GM21447 (cell line): ENCODE measurements around the gene PRICKLE1.

ENCODE experiments used
- ATAC-seq: cut with Tn5 transposase; IDR thresholded peaks from one replicate; pipeline ENCODE4 v1.9.1; 2021; ENCODE audit not compliant: unreplicated experiment

Gene PRICKLE1

GRCh38 chr12:42496886-42497285 is 92.7 kb downstream of the PRICKLE1 start:
- ATAC-seq, result no peak

DNA sequence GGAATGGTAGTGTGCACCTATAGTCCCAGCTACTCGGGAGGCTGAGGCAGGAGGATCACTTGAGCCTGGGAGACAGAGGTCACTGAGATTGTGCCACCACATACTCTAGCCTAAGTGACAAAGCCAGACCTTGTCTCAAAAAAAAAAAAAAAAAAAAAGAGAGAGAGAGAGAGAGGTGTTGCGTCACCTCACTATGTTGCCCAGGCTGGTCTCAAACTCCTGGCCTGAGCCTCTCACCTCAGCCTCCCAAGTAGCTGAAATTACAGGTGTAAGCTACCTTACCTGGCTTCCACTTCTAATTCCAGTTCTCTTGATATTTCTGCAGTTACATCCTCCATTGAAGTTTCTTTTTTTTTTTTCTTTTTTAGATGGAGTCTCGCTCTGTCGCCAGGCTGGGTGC is 94.3 kb downstream of the PRICKLE1 start:
- ATAC-seq, result no peak

DNA sequence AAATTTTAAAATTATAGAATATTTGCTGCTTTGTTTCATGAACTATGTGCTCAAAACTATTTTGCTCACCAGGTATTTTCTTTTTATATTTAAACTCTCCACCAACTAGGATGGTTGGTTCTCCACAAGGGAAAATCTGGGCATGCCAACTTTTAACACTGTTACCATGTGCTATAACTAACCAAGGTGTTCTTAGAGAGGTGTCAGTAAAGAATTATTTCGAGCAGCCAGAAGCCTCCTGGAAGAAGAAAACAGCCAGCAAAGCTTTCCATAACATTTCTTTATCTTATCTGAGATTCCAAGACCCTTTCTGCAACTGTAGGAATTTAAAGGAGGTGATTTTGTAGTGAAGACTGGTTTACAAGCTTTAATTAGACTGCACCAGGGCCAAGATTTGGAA is 97.3 kb downstream of the PRICKLE1 start:
- ATAC-seq, result no peak

- ATAC-seq, result no peak
Measured at GRCh38 chr12:42490261-42490842, 99.2 kb downstream of the PRICKLE1 start.

GRCh38 chr12:42486407-42486806 is 103.1 kb downstream of the PRICKLE1 start:
- ATAC-seq, result no peak

DNA sequence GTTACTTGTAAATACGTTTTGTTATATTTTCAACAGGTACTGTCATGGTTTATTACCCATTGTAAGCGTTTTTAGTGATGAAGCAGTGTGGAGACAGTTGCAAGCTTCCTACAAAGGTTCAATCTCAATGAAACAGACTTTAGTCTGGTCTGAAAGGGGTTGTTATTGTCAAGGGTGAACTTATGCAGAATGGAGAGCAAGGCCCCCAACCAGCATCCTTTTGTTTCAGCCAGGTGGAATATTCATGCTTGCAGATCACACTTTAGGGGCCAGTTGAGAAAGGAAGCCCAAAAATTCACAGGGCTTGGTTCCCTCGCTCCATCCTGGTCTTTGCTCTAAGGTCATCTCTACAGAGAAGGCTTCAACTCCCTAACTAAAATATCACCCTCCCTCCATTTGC is 103.7 kb downstream of the PRICKLE1 start:
- no peak for ATAC-seq

DNA sequence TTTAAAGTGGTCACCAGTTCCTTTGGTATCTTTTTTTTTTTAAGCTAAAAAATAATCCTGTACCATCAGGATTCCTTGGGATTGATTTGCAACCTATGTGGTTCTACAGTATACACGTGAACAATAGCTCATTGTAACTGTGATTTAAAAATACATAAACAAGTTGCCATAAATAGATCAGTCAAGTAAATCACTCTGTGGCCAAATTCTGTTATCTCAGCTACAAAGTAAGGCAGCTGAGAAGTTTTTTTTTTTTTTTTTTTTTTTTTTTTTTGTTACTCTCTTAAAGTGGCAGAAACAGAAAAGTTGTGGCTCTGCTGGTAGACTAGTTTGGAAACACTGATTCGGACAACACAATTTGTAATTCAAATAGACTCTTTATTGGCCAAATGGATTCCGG is 104.5 kb downstream of the PRICKLE1 start:
- ATAC-seq, result no peak

GRCh38 chr12:42483521-42483790 is 106.1 kb downstream of the PRICKLE1 start:
- ATAC-seq, result peak; percentile 37

GRCh38 chr12:42482748-42483520 is 106.6 kb downstream of the PRICKLE1 start:
- peak; percentile 76 for ATAC-seq

DNA sequence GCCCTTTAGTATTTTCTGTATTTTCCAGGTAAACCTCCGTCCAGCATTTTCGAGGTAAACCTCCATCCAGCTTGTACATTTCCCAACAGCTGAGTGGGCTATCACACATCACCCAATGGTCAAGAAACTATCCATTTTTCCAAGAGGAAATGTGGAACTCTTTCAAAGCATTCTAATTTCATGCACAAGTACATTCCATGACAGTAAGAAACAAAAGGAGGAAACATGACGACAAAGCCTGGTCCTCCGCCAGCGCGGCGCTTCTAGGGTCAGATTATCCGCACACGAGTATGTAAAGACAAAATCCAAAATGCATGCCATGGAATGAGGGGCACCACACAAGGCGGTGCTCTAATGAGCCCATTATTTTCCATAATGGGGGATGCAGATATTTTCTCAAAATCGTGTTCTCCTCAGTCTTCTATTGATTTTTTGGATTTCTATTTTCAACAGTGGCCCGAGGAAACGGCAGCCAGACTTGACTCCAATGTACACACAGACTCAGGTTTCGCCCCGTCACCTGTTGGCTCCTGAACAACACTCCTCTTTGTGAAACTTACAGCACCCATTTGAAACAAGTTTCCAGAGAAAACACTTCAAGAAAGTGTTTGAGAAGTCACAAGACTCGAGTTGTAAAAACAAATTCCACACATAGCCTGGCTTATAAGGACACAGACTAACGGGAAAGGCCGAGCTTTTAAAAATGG is 107.4 kb downstream of the PRICKLE1 start:
- no peak for ATAC-seq

GRCh38 chr12:42481368-42481767 is 108.2 kb downstream of the PRICKLE1 start:
- no peak for ATAC-seq

- no peak for ATAC-seq
Measured at GRCh38 chr12:42477941-42478340, 111.6 kb downstream of the PRICKLE1 start.

DNA sequence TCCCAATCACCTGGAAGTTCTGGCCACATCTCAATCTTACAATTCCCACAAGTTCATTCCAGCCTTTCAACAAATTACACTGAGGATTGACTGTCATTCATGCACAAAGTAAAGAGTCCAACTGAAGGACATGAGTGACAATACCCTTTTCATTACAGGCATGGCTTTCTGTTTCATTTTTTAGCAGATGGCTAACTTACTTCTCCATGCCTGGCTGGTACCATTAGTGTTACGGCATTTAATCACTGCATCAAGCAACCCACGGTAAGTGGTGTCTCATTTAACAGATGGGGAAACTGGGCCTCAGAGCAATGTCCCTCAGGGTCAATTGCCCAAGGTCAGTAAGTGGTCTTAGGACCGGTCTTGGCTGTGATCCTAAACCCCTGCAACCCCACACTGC is 114.4 kb downstream of the PRICKLE1 start:
- ATAC-seq, result peak; percentile 46

GRCh38 chr12:42474391-42474790 is 115.2 kb downstream of the PRICKLE1 start:
- ATAC-seq, result no peak

DNA sequence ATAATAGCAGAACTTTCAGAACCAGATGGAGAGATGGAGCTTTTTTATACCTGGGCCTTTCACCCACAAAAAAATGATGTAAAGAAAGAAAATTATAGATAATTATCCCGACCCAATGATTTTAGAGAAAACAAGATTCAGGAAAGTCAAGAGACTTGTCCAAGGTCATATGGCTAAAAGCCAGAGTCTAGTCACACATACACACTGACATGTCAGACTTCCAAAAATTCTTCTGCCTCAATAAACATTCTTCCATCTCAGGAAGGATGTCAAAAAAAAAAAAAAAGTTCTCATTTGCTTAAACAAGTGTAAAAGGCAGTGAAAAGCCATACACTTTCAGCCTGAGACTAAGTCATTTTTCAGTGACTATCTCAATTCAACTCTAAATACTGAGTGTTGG is 116.0 kb downstream of the PRICKLE1 start:
- ATAC-seq, result no peak

GRCh38 chr12:42473130-42473529 is 116.4 kb downstream of the PRICKLE1 start:
- ATAC-seq, result no peak

DNA sequence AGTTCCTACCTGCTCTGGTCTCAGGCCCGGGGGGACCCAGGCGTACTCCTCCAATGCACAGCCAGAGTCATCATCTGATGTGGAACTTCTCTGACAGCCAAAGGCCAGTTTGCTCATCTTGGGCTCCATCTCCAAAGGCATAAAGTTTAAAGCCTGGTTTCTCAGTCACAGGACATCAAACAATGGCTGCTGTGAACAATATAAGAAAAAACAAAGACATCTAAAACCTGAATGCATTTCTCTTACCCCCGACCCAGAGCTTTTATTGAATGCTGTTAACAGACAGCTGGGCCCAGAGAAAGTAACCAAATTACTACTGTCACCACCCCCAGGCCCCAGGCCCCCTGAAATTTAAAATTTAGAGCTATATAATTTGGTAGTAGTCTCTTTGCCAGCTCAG is 117.2 kb downstream of the PRICKLE1 start:
- ATAC-seq, result no peak

DNA sequence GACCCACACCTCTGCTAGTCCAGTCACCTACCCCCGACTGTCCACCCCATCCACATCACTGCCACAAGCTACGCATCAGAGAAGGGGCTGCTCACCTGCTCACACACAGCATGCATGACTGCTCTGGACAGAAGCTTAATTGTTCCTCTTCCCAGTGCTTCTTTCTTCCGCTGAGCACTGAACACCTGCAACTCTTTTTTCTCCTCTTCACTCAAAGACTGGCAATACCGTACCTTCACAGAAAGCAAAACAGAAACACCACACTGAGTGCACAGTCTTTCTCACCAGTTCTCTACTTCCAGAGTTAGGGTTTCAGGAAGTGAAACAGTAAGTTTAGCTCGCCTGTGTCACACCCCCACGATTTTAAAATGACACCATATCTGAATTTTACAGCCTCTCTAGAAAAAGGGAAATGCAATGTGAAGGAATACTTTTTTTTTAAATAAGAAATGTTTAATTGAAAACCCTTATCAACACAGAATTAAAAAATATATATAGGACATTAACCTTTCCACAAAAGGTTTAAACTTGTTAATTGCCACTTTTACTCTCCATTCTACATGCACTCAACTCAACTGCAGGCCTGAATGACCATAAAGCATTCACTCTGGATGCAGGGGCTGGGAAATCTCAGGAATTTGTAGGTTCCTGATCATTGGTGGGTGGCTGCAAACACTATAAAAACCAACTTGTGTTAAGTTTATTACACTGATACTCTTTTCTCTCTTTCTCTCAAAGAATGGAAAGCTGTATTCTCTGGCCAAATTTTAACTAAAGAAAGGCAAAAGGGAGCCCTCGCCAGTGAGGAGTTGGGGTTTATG is 120.0 kb downstream of the PRICKLE1 start:
- peak; percentile 97 for ATAC-seq

DNA sequence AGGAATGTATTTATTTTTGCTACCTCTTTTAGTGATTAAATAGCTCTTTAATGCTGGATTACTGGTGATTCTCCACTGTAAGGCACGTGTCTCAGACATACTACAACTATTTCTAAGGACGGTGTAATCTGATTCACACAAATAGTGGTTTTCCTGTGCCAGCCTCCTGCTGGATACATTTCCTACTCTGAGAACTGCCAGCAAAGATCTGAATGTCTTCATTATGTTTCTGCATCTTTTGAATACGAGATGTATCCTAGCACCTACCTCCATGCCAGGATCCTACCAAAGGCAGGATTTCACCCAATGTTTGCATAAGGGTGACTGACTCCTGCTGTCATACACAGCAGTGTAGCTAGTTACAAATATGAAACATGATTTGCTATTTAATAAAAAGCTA is 120.6 kb downstream of the PRICKLE1 start:
- peak; percentile 5 for ATAC-seq

GRCh38 chr12:42468341-42468821 is 121.2 kb downstream of the PRICKLE1 start:
- peak; percentile 31 for ATAC-seq

DNA sequence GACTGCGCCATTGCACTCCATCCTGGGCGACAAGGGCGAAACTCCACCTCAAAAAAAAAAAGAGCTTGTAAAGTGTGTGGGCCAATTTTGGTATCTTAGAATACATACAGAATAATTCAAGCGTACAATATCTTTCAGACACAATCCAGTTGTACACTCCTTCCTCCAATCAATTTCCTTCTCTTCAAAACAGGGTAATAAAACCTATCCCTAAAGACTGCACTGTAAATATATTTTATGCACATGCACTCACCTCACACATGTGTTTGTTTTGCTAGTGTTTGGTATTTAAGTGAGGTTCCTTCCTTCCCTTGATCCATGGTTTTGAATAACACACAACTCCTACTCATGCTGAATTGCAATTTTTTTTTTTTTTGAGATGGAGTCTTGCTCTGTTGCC is 125.9 kb downstream of the PRICKLE1 start:
- no peak for ATAC-seq
